AG08396 (cell line): ENCODE results near the gene PRKCE.

Experiments used
- DNase-seq: peaks from one replicate; pipeline ENCODE4 v3.0.0; 2012; ENCODE audit warnings: low spot score, mixed read lengths

The PRKCE gene

GRCh38 chr2:45780541-45781463, 129.3 kb downstream of the PRKCE start:
- no peak for DNase-seq

DNA sequence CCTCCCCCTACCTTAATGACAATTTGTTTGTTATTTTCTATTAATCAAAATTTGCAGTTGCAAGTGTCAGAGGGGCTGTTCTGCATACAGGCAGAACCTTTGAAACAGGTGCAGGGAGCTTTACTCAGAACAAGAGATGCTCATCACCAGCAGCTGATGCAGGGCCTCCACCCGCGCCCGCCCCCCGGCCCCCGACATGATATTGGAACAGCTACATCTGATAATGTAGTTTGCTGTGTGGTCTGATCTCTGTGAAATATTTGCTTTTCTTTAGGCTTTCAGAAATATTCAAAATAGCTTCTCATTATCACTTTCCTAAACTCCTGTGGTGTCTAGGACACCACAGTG, 130.0 kb downstream of the PRKCE start:
- DNase-seq, result no peak

DNA sequence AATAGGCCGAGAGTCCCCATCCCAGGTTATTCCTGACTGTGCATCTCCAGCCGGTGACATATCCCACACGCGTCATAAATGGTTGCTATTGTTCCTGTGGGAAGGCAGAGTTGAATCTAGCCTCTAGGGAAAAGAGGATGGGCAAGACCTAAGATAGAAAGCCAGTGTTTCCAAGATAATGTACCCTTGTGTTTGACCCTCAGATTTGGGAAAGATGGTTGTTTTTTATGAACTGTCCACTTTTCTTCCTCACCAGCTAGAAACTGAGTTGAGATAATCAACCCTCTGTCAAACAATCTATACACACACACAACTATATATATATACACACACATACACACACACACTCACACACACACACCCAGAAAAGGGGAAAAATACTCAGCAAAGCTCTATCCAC, 131.0 kb downstream of the PRKCE start:
- no peak for DNase-seq

DNA sequence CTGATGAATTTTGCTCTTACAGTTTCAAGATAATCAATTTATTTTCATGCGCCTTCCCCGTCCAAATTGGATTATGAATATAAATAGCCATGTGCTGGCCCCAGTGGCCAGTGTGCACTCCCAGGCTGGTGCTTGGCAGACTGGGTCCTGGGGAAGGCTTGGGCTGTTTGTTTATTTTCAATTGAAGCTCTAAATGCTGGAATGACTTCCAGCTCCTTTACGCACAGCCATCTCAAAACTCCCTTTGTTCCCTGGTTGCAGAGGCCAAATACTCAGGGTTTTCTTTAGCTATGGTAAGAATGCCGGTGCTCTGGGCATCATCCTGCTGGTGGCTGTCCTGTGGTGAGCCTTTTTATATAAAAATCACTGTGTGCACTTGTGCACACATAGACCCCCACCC, 131.5 kb downstream of the PRKCE start:
- no peak for DNase-seq

DNA sequence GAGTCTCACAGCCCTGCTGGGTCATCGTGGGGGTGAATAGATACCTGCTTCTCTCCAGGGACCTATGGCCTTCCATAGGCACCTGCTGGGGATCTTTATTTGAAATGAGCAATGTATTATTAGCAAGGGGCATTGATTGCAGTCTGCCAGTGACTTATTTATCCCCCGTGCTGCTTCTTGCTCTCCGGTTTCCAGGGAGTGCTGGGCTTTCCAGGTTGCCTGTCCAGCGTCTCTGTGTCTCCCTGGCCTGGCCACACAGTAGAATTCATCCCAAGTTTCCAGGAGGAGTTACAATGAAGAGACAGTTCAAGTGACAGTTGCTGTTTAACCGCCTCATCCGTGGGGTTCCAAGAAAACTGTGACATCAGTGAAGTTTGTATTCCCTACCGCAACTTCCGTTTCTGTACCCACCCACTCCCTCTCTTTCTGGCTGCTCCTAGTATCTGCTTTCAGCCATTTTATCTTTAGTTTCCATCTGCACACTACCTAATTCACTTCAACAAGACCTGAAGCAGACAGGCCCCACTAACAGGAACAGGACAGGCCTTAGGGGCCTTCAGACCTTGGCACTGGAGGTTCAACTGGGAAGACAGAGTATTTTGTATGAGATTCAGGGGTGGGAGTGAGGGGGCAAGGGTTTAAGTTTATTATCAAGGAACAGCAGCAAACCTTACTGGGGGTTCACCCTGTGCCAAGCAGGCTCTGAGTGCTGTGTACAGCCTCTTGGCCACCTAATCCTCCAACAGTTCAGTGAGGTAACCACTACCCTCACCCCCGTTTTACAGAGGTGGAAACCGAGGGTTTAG, 134.8 kb downstream of the PRKCE start:
- no peak for DNase-seq

GRCh38 chr2:45786836-45787357, 135.4 kb downstream of the PRKCE start:
- no peak for DNase-seq

DNA sequence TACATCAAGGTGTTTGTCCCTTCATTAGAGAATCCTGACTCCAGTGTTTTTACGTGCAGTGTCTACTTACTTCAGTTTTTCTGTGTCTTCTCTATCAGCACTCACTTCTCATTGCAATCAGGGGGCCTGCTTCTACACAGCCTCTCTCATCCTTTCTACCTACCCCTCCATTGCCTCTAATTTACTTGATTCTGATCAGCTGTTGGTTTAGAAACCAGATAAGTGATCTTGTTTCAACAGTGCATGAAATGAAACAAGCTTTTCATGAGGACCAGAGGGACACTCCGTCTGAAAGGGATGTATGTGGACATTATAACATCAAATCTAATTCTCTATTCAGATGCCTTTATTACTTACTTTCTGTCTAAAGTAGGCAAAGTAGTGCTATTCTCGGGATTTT, 136.9 kb downstream of the PRKCE start:
- DNase-seq, result no peak

- DNase-seq, result no peak
These were observed 137.8 kb downstream of the PRKCE start for GRCh38 chr2:45789317-45789716.

GRCh38 chr2:45789961-45790723, 138.7 kb downstream of the PRKCE start:
- no peak for DNase-seq

DNA sequence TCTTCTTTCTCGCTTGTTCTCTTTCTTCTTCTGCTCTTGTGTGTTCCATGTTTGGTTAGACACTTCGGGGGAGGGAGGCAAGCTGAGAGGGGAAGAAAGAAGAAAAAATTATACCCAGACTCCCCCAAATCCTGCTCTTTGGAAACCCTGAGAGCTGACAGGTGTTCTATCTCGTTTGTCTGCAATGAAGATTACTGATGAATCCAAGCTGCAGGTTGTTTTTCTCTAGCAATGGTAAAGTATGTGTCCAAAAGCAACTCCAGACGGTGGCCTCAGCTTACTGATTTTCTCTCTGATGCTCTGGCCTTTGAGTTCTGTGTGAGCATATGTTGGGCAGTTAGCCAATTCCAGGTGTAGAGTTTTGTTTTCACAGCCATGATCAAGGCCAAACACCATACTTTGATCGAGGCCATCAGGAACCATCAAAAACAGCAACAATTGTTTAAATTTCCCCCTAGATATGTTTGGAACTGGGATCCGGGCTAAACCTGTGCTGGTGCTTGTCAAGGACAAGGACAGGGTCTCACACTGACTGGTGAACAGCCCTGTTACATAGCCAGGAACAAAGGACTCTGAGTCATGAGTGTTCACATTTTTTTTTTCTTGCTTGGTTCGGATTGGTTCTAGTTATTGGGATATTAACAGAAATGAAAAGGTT, 142.0 kb downstream of the PRKCE start:
- no peak for DNase-seq

DNA sequence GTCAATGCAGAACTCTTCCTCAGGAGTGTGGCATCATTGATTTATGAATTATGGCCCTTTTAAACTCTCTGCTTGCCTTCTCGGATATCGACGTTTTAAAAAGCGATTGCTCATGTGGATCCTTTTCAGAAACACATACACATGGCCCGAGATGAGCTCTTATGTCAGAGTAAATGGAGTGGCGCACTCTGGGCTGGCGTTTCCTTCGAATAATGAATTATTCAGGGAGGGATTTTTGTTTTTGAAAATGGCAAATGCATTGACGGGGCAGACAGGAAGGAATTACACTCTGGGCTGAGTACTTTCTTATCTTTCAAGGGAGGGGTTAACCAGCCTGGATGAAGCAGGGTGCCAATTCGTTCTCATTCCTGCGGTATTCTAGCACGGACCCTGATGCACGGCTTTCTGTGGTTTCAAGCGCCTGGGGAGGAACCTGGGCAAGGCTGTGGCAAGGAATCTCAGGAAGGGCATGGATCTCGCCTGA, 142.7 kb downstream of the PRKCE start:
- no peak for DNase-seq

GRCh38 chr2:45796500-45796899, 145.0 kb downstream of the PRKCE start:
- no peak for DNase-seq

DNA sequence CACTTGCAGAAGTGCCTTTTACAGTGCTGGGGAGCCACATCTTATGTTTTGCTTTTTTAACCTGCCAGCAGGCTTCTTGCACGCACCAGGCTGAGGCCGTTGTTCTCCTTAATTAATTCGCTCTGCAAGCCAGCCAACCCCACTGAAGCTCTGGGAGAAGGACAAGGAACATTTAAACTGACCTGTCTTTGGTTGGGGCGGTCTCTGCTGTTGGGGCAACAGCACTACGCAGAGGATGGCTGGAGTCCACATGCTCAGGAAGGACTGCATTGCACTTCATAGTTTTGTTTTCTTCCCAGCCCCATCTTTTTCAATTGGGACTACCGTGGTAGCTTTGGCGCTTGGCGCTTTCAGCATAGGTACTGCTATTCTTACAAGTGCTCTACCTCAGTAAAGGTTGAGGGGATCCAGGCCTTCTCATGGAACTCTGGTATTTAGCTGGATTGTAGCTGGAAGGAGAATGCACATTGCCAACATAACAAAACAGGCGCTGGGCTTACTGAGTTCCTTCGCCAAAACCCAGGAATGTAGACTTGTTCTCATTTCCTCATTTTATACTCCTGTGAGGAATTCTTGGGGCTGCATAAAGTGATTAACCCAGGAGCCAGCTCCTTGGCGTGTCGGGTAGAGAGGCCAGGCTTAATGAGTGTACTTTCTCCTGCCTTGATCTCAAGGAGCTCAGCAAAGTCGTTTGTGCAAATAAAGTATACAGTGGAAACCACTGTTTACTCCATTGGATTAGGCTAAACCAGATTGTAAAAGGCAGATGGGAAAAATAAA, 146.2 kb downstream of the PRKCE start:
- no peak for DNase-seq

DNA sequence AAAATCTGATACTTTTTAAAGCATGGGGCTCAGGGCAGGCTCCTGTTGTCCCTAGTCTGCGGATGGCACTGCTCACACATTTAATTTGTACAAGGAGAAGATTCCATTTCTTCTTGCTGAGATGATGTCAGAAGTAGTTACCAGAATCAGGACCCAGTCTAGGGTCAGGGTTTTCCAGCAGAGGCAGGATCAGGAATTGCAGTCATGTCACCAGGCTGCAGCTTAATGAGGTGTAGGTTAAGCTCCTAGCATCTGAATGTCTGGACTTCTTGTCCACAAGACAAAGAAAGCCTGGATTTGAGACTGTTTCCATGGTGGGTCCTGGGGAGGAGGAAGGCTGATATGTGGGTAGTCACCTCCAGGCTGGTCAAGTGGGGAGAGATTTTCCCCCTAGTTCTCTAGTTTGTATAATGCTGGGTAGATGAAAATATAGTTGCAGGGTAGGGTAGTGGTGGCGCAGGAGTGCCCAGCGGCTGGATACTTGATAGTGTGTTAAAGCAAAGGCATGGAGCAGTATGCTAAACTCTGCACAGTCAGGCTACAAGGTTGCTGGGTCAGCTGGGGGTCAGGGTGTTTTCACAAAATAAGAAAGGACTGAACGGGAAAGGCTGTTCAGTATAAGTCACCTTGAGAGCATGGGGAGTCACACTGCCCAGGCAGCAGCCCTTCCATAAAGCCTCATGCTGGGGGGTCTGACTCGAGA, 148.4 kb downstream of the PRKCE start:
- no peak for DNase-seq

- DNase-seq, result no peak
These were observed 151.1 kb downstream of the PRKCE start for GRCh38 chr2:45802499-45803138.

GRCh38 chr2:45804987-45805755, 153.7 kb downstream of the PRKCE start:
- no peak for DNase-seq

- no peak for DNase-seq
These were observed 155.3 kb downstream of the PRKCE start for GRCh38 chr2:45806563-45807358.

DNA sequence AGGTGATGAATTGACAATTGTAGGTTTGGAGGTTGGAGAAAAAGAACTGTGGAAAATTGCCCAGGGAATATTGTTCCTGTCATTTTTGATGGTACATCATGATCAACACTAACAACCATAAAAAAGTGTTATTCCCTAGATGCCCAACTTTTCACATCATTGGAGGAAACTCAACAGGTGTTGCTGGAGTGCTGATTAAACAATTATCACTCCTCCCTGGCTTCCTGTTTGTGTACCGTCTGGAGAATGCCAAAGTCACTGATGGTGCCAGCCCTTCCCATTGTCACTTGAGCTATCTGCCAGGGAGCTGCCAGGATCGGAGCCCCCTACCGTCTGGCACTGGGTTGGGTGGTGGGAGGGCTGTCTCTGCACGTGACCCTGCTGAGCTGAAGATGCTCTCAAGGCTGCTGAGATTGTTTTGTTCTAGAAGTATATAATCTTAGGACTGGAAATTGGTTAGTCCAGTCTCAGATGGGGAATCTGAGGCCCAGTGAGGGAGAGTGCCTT, 156.9 kb downstream of the PRKCE start:
- DNase-seq, result no peak
